Epithelial cell of proximal tubule (primary cell): ENCODE results near the gene SH3BGRL2. TPM values are rescaled to one million over a fixed set of nuclear protein-coding genes. Genes with fewer than 3 reads are reported as not detected.

Experiments
- DNase-seq: peaks from one replicate; pipeline ENCODE4 v3.0.0-alpha.2; 2011; ENCODE audit warnings: low read depth
- H3K4me3 ChIP-seq: 2 replicates; pipeline ENCODE4 v1.5.1; 2011; ENCODE audit warnings: low read depth, mild to moderate bottlenecking, low read length
- total RNA-seq: library from RNA; depleted of rRNA; stranded (reverse); fragments of >200 nt; gene quantifications from 2 replicates; pipeline ENCODE4 v1.2.3, GENCODE V29; 2015
- TF ChIP-seq, protein P1 (sequence below): conservative IDR thresholded peaks from 2 replicates; pipeline ENCODE4 v1.5.1; 2012; ENCODE audit warnings: low read depth, mild to moderate bottlenecking, low read length

SH3BGRL2 gene
- total RNA-seq, 1 donor from 2014 or later = 10.3 TPM

DNA sequence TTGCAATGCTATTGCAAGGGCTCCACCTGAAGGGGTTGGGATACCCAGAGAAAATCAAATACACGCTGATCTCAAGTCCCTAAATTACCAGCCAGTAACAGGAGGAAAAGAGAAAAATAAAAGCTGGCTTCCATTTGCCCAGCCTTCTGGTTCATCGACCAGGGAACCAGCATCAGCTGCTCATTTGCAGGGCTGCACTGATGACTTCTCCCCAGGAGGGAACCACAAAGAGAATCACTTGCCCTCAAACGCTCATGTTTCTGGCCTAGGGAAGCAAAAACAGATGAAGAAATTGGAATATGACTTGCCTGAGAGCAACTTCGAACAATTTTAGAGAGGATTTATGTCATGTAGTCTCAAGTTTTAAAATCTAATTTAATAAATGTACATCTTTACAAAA lies 119.7 kb downstream of the SH3BGRL2 start:
- TF ChIP-seq, protein P1, sequence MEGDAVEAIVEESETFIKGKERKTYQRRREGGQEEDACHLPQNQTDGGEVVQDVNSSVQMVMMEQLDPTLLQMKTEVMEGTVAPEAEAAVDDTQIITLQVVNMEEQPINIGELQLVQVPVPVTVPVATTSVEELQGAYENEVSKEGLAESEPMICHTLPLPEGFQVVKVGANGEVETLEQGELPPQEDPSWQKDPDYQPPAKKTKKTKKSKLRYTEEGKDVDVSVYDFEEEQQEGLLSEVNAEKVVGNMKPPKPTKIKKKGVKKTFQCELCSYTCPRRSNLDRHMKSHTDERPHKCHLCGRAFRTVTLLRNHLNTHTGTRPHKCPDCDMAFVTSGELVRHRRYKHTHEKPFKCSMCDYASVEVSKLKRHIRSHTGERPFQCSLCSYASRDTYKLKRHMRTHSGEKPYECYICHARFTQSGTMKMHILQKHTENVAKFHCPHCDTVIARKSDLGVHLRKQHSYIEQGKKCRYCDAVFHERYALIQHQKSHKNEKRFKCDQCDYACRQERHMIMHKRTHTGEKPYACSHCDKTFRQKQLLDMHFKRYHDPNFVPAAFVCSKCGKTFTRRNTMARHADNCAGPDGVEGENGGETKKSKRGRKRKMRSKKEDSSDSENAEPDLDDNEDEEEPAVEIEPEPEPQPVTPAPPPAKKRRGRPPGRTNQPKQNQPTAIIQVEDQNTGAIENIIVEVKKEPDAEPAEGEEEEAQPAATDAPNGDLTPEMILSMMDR = no peak
- DNase-seq = no peak
- H3K4me3 ChIP-seq = no peak overlapping the region

Other genes starting within 250 kb of the SH3BGRL2 start
- 1.5 and 1.7 TPM in 2 replicates for gene LCA5, start 93.9 kb upstream of the SH3BGRL2 start, total RNA-seq